SJCRH30 (cell line): ENCODE results near the gene ITPR2. TPM values are rescaled to one million over a fixed set of nuclear protein-coding genes. Genes with fewer than 3 reads are reported as not detected.
A peak's percentile ranks its signal among the peaks of the same experiment; 100 is the strongest.

ENCODE experiments used
- DNase-seq, 2 experiments: peaks; one replicate each; pipeline ENCODE4 v3.0.0-alpha.2; 2015 to 2020
- H3K27ac ChIP-seq: fragments of 250-450 bp; sonication (Bioruptor Pico); 2 replicates; pipeline ENCODE4 v1.5.1; 2020; ENCODE audit warnings: mild to moderate bottlenecking, moderate library complexity
- H3K27me3 ChIP-seq: fragments of 250-450 bp; sonication (Bioruptor Pico); 2 replicates; pipeline ENCODE4 v1.5.1; 2020; ENCODE audit warnings: mild to moderate bottlenecking, moderate library complexity
- H3K36me3 ChIP-seq: fragments of 250-450 bp; sonication (Bioruptor Pico); 2 replicates; pipeline ENCODE4 v1.5.1; 2020; ENCODE audit warnings: mild to moderate bottlenecking, moderate library complexity
- H3K4me1 ChIP-seq: fragments of 250-450 bp; sonication (Bioruptor Pico); 2 replicates; pipeline ENCODE4 v1.5.1; 2020; ENCODE audit warnings: mild to moderate bottlenecking, moderate library complexity
- H3K4me3 ChIP-seq: fragments of 250-450 bp; sonication (Bioruptor Pico); 2 replicates; pipeline ENCODE4 v1.5.1; 2020; ENCODE audit warnings: mild to moderate bottlenecking, moderate library complexity
- H3K9me3 ChIP-seq: fragments of 250-450 bp; sonication (Bioruptor Pico); replicated peaks from 2 replicates; pipeline ENCODE4 v1.5.1; 2020; ENCODE audit warnings: mild to moderate bottlenecking, moderate library complexity
- total RNA-seq: library from RNA; depleted of rRNA; stranded (reverse); fragments of >200 nt; shearing (Covaris generic); gene quantifications from 2 replicates; pipeline ENCODE4 v1.2.3, GENCODE V29; 2014

Gene ITPR2
- total RNA-seq, 1 experiment from 2014 or later = 8.7 TPM

GRCh38 chr12:26818636-26819035 lies 14.4 kb downstream of the ITPR2 start:
- no peak overlapping the region for H3K27ac ChIP-seq
- no peak for DNase-seq

GRCh38 chr12:26818201-26818600 lies 14.8 kb downstream of the ITPR2 start:
- H3K4me3 ChIP-seq = no peak overlapping the region
- H3K27ac ChIP-seq = no peak overlapping the region
- H3K4me1 ChIP-seq = no peaks in the 10 kb centered on the region
- H3K27me3 ChIP-seq = no peaks in the 10 kb centered on the region
- no peaks in the 10 kb centered on the region for H3K36me3 ChIP-seq
- no peak for DNase-seq
- no peaks in the 10 kb centered on the region for H3K9me3 ChIP-seq

More at GRCh38 chr12:26818636-26819035, 14.4 kb downstream of the ITPR2 start:
- Histone ChIP-seq H3K36me3 (no peaks in the 10 kb centered on the region), H3K4me3 (no peak overlapping the region), H3K9me3 (no peaks in the 10 kb centered on the region), H3K27me3 (no peaks in the 10 kb centered on the region), H3K4me1 (no peaks in the 10 kb centered on the region)

GRCh38 chr12:26817183-26817591 lies 15.8 kb downstream of the ITPR2 start:
- Histone ChIP-seq H3K27me3 (no peaks in the 10 kb centered on the region), H3K9me3 (no peaks in the 10 kb centered on the region)

GRCh38 chr12:26813812-26814211 lies 19.2 kb downstream of the ITPR2 start:
- H3K9me3 ChIP-seq = no peaks in the 10 kb centered on the region
- H3K27ac ChIP-seq = no peak overlapping the region
- DNase-seq = no peak
- no peaks in the 10 kb centered on the region for H3K36me3 ChIP-seq
- H3K4me1 ChIP-seq = peaks cover 13% of the 10 kb centered on the region
- no peaks in the 10 kb centered on the region for H3K27me3 ChIP-seq
- H3K4me3 ChIP-seq = no peak overlapping the region

More at GRCh38 chr12:26817183-26817591, 15.8 kb downstream of the ITPR2 start:
- DNase-seq = no peak
- Histone ChIP-seq H3K27ac (no peak overlapping the region), H3K4me3 (no peak overlapping the region), H3K4me1 (no peaks in the 10 kb centered on the region), H3K36me3 (no peaks in the 10 kb centered on the region)

- Histone ChIP-seq H3K27me3 (no peaks in the 10 kb centered on the region), H3K36me3 (no peaks in the 10 kb centered on the region), H3K27ac (peak overlapping the region; percentile 27; the same call in 1 of the 2 replicates), H3K4me1 (peaks cover 16% of the 10 kb centered on the region), H3K9me3 (no peaks in the 10 kb centered on the region; the same call in 1 of the 2 replicates), H3K4me3 (no peak overlapping the region)
- DNase-seq = no peak
Measured at GRCh38 chr12:26810330-26810729, 22.7 kb downstream of the ITPR2 start.

GRCh38 chr12:26809611-26810285 lies 23.2 kb downstream of the ITPR2 start:
- Histone ChIP-seq H3K4me1 (peaks cover 16% of the 10 kb centered on the region), H3K9me3 (no peaks in the 10 kb centered on the region; the same call in 1 of the 2 replicates), H3K4me3 (no peak overlapping the region), H3K27me3 (no peaks in the 10 kb centered on the region), H3K27ac (peak overlapping the region; percentile 27), H3K36me3 (no peaks in the 10 kb centered on the region)
- DNase-seq = peak in 1 of 2 experiments; percentile 38

GRCh38 chr12:26808766-26809476 lies 24.1 kb downstream of the ITPR2 start:
- peaks cover 16% of the 10 kb centered on the region for H3K4me1 ChIP-seq
- no peaks in the 10 kb centered on the region for H3K36me3 ChIP-seq
- no peaks in the 10 kb centered on the region; the same call in 1 of the 2 replicates for H3K9me3 ChIP-seq
- H3K27me3 ChIP-seq = no peaks in the 10 kb centered on the region
- H3K4me3 ChIP-seq = no peak overlapping the region
- H3K27ac ChIP-seq = peak overlapping the region; percentile 3; the same call in 1 of the 2 replicates
- no peak for DNase-seq

- H3K4me1 ChIP-seq = peaks cover 16% of the 10 kb centered on the region
- H3K9me3 ChIP-seq = no peaks in the 10 kb centered on the region; the same call in 1 of the 2 replicates
- no peak overlapping the region for H3K27ac ChIP-seq
- no peaks in the 10 kb centered on the region for H3K27me3 ChIP-seq
- no peak overlapping the region for H3K4me3 ChIP-seq
- no peaks in the 10 kb centered on the region for H3K36me3 ChIP-seq
- no peak for DNase-seq
Measured at GRCh38 chr12:26807292-26807691, 25.7 kb downstream of the ITPR2 start.

GRCh38 chr12:26806556-26806955 lies 26.4 kb downstream of the ITPR2 start:
- H3K4me1 ChIP-seq = peaks cover 16% of the 10 kb centered on the region
- H3K9me3 ChIP-seq = no peaks in the 10 kb centered on the region; the same call in 1 of the 2 replicates
- no peak overlapping the region for H3K27ac ChIP-seq
- H3K36me3 ChIP-seq = no peaks in the 10 kb centered on the region
- DNase-seq = no peak
- no peak overlapping the region for H3K4me3 ChIP-seq
- no peaks in the 10 kb centered on the region for H3K27me3 ChIP-seq

GRCh38 chr12:26805401-26805971 lies 27.5 kb downstream of the ITPR2 start:
- Histone ChIP-seq H3K4me1 (peaks cover 16% of the 10 kb centered on the region), H3K27ac (no peak overlapping the region), H3K4me3 (no peak overlapping the region), H3K9me3 (no peaks in the 10 kb centered on the region; the same call in 1 of the 2 replicates), H3K36me3 (no peaks in the 10 kb centered on the region), H3K27me3 (no peaks in the 10 kb centered on the region)
- DNase-seq = no peak

GRCh38 chr12:26803552-26803951 lies 29.4 kb downstream of the ITPR2 start:
- no peaks in the 10 kb centered on the region for H3K36me3 ChIP-seq
- peaks cover 6% of the 10 kb centered on the region for H3K4me1 ChIP-seq
- no peak overlapping the region for H3K4me3 ChIP-seq
- H3K9me3 ChIP-seq = no peaks in the 10 kb centered on the region; the same call in 1 of the 2 replicates
- no peaks in the 10 kb centered on the region for H3K27me3 ChIP-seq
- no peak for DNase-seq
- no peak overlapping the region for H3K27ac ChIP-seq

- no peaks in the 10 kb centered on the region for H3K9me3 ChIP-seq
- H3K36me3 ChIP-seq = no peaks in the 10 kb centered on the region
- peaks cover 14% of the 10 kb centered on the region for H3K4me1 ChIP-seq
- no peaks in the 10 kb centered on the region for H3K27me3 ChIP-seq
- H3K4me3 ChIP-seq = no peak overlapping the region
- no peak overlapping the region for H3K27ac ChIP-seq
- DNase-seq = no peak
Measured at GRCh38 chr12:26801486-26801885, 31.5 kb downstream of the ITPR2 start.

GRCh38 chr12:26800858-26801257 lies 32.1 kb downstream of the ITPR2 start:
- Histone ChIP-seq H3K4me3 (no peak overlapping the region), H3K27ac (no peak overlapping the region), H3K36me3 (no peaks in the 10 kb centered on the region), H3K4me1 (peaks cover 14% of the 10 kb centered on the region), H3K9me3 (no peaks in the 10 kb centered on the region), H3K27me3 (no peaks in the 10 kb centered on the region)
- DNase-seq = no peak

GRCh38 chr12:26800347-26800746 lies 32.6 kb downstream of the ITPR2 start:
- Histone ChIP-seq H3K4me1 (peaks cover 14% of the 10 kb centered on the region), H3K4me3 (no peak overlapping the region), H3K9me3 (no peaks in the 10 kb centered on the region), H3K27me3 (no peaks in the 10 kb centered on the region), H3K27ac (no peak overlapping the region), H3K36me3 (no peaks in the 10 kb centered on the region)
- no peak for DNase-seq

GRCh38 chr12:26799741-26800140 lies 33.3 kb downstream of the ITPR2 start:
- Histone ChIP-seq H3K36me3 (no peaks in the 10 kb centered on the region), H3K9me3 (no peaks in the 10 kb centered on the region), H3K4me3 (no peak overlapping the region), H3K27me3 (no peaks in the 10 kb centered on the region), H3K27ac (no peak overlapping the region), H3K4me1 (peaks cover 14% of the 10 kb centered on the region)
- no peak for DNase-seq
